Transverse colon (tissue), 4 donors: Measurements from ENCODE around the gene CTDP1. TPM values are rescaled to one million over a fixed set of nuclear protein-coding genes. Genes with fewer than 3 reads are reported as not detected.
A peak's percentile ranks its signal among the peaks of the same experiment; 100 is the strongest.

Experiments
- DNase-seq: peaks from one replicate; pipeline ENCODE4 v3.0.0-alpha.2; 2019
- H3K27ac ChIP-seq, 4 donors: fragments of 200-600 bp; sonication (generic); 2 replicates each; pipeline ENCODE4 v1.5.1; 2016 to 2018; ENCODE audit warnings: inconsistent platforms in 4 of 4
- H3K27me3 ChIP-seq: fragments of 200-600 bp; sonication (generic); 2 replicates; pipeline ENCODE4 v1.5.1; 2017; ENCODE audit warnings: inconsistent platforms
- H3K36me3 ChIP-seq, 4 donors: fragments of 200-600 bp; sonication (generic); 2 replicates each; pipeline ENCODE4 v1.5.1; 2017 to 2019; ENCODE audit warnings: inconsistent platforms in 4 of 4
- H3K4me1 ChIP-seq, 4 donors: fragments of 200-600 bp; sonication (generic); 2 replicates each; pipeline ENCODE4 v1.5.1; 2017 to 2020; ENCODE audit warnings: inconsistent platforms in 4 of 4
- H3K4me3 ChIP-seq, 4 donors: fragments of 200-600 bp; sonication (generic); 1 replicate in 1 of 4; 2 replicates in 3 of 4; pipeline versions ENCODE4 v1.5.1 to v1.6.1; 2017 to 2019; ENCODE audit warnings: inconsistent platforms in 4 of 4
- H3K9me3 ChIP-seq, 2 donors: fragments of 200-600 bp; sonication (generic); 2 replicates each; pipeline ENCODE4 v1.5.1; 2017 to 2019; ENCODE audit warnings: inconsistent platforms in 2 of 2
- EP300 ChIP-seq: sonication (generic); formaldehyde crosslinking; IDR thresholded peaks from one replicate; pipeline ENCODE4 v1.6.1; 2017; ENCODE audit warnings: antibody characterized with exemption, low read depth
- POLR2A ChIP-seq: fragments of 450-650 bp; IDR thresholded peaks from one replicate; pipeline ENCODE4 v1.6.1; 2016; ENCODE audit warnings: antibody characterized with exemption, mild to moderate bottlenecking, moderate library complexity
- POLR2AphosphoS5 ChIP-seq, 3 donors: sonication (generic); formaldehyde crosslinking; IDR thresholded peaks; one replicate each; pipeline ENCODE4 v1.6.1; 2016; ENCODE audit warnings: antibody characterized with exemption in 3 of 3
- WGBS, 2 donors: methylation state at CpG; one replicate each; pipeline ENCODE4 v1.1.5; 2018; ENCODE audit warnings: low coverage in 1 of 2; 5-methylcytosine and 5-hydroxymethylcytosine counted together
- in situ Hi-C, 4 donors: fragments of 200-750 bp; cut with MboI; loops; one replicate each; pipeline versions ENCODE4 v1.15.0 to v1.15.1; 2017; ENCODE audit warnings: low sequenced_read_pairs in 3 of 4, low pct_ligation_motif_present in 1 of 4, low pct_unique_long_range_greater_than_20kb in 1 of 4
- intact Hi-C: fragments of 100-400 bp; cut with DNase I; formaldehyde crosslinking; loops from one replicate; pipeline ENCODE4 v1.15.1; 2023; ENCODE audit warnings: low total_unique reads
- total RNA-seq, 4 donors: library from RNA; depleted of rRNA; stranded (reverse); fragments of >200 nt; gene quantifications; one replicate each; pipeline ENCODE4 v1.1.0, GENCODE V29; 2016
- TF ChIP-seq, protein P1 (sequence below), 5 experiments: fragments of 200-600 bp in 3 of 5; fragments of 450-650 bp in 2 of 5; sonication (generic) in 3 of 5; IDR thresholded peaks; 1 replicate in 2 of 5; 2 replicates in 3 of 5; pipeline ENCODE4 v1.5.1; 2016 to 2017; ENCODE audit warnings: antibody characterized with exemption in 5 of 5, inconsistent platforms in 3 of 5, mild to moderate bottlenecking in 2 of 5, moderate library complexity in 1 of 5

The CTDP1 gene
- total RNA-seq, 4 donors from 2014 or later, result 30.6 to 120 (median 49.3) TPM

DNA sequence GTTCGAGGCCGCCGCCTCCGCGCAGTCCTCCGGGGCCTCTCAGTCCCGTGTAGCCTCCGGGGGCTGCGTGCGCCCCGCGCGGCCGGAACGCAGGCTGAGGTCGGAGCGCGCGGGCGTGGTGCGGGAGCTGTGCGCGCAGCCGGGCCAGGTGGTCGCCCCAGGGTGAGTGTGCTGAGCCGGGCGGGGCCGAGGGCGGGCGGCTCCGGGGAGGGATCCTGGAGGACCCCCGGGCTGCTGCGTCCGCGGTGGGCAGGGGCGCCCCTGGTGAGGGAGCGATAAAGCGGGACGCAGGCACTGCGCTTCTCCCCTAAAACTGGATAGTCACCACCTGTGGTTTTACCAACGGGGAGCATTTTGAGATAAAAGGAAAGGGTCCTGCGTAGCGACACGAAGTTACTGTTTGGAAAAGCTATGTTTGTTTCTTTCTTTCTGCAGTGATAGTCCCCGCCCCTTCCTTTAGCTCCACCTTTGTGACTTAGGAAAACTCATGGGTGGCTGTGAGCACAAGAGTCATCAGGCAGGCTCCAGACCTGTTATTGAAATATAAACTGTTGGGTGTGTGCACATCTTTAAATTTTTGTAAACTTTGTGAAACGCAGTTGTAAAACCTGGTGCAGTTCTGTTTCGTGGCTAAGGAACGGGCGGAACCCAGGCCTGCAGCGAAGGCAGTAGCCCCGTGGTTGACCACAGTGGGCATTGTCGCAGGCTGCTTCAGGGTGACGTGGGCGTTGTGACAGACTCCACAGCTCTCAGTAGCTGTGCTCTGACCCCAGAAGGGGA lies 687 bp downstream of the CTDP1 start:
- Histone ChIP-seq H3K27me3 (no peaks in the 10 kb centered on the region), H3K27ac (peak overlapping the region; percentile 93 to 99 (median 96)), H3K4me3 (peak overlapping the region; percentile 75 to 99 (median 94)), H3K4me1 (peaks cover 18 to 49% (median 37%) of the 10 kb centered on the region in 4 donors), H3K36me3 (peaks cover 0 to 5% (median 0%) of the 10 kb centered on the region in 4 donors), H3K9me3 (no peaks in the 10 kb centered on the region)
- intact Hi-C loops, result no loop called here
- peak; percentile 61 for DNase-seq
- in situ Hi-C loops, result no loop called here
- peak; percentile 15 to 19 (median 18) for TF ChIP-seq POLR2AphosphoS5 (IDR thresholded peaks at IDR 0.05)
- no peak for TF ChIP-seq EP300
- TF ChIP-seq, protein P1, sequence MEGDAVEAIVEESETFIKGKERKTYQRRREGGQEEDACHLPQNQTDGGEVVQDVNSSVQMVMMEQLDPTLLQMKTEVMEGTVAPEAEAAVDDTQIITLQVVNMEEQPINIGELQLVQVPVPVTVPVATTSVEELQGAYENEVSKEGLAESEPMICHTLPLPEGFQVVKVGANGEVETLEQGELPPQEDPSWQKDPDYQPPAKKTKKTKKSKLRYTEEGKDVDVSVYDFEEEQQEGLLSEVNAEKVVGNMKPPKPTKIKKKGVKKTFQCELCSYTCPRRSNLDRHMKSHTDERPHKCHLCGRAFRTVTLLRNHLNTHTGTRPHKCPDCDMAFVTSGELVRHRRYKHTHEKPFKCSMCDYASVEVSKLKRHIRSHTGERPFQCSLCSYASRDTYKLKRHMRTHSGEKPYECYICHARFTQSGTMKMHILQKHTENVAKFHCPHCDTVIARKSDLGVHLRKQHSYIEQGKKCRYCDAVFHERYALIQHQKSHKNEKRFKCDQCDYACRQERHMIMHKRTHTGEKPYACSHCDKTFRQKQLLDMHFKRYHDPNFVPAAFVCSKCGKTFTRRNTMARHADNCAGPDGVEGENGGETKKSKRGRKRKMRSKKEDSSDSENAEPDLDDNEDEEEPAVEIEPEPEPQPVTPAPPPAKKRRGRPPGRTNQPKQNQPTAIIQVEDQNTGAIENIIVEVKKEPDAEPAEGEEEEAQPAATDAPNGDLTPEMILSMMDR (IDR thresholded peaks at IDR 0.05), result peak in 1 of 5 experiments; percentile 6
- TF ChIP-seq POLR2A, result peak; percentile 27
- WGBS, 2 donors, result 2% methylated on average over 22 of the region's 54 CpGs; no CpG with 5 or more reads in 1 of the 2 donors

DNA sequence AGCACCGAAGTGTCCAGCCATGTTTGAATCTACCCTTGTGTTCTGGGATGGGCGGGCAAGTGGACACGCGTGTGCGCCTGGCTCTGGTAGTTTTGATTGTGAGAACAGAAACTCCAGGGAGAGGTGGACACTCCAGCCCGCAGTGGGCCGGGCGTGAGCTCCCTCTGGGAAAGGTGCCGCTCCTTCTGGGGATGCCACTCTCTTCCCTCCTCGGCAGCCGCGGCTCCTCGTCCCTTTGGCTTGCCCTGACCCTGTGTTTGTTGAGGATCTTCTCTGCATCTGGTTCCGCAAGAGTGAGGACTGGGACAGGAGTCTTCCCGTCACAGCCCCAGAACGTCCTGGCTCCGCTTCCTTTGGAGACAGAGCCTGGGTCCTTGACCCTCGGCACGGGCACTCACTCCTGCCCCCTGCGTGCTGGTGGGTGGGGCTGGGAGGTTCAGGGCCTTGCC lies 1.3 kb downstream of the CTDP1 start:
- Histone ChIP-seq H3K27me3 (no peaks in the 10 kb centered on the region), H3K4me1 (peaks cover 18 to 49% (median 37%) of the 10 kb centered on the region in 4 donors), H3K36me3 (peaks cover 0 to 5% (median 0%) of the 10 kb centered on the region in 4 donors), H3K27ac (peak overlapping the region; percentile 93 to 99 (median 96)), H3K4me3 (peak overlapping the region; percentile 75 to 99 (median 94)), H3K9me3 (no peaks in the 10 kb centered on the region)
- 59% methylated on average over 19 of the region's 20 CpGs; no CpG with 5 or more reads in 1 of the 2 donors for WGBS, 2 donors
- peak; percentile 23 for DNase-seq
- TF ChIP-seq POLR2AphosphoS5 (IDR thresholded peaks at IDR 0.05), result no peak
- no peak for TF ChIP-seq EP300
- TF ChIP-seq, protein P1 (IDR thresholded peaks at IDR 0.05), result no peak
- TF ChIP-seq POLR2A, result peak; percentile 9
- in situ Hi-C loops, result no loop called here
- intact Hi-C loops, result no loop called here

- in situ Hi-C loops (no loop called here), intact Hi-C loops (no loop called here)
- H3K4me1 ChIP-seq, result peaks cover 18 to 49% (median 37%) of the 10 kb centered on the region in 4 donors
- TF ChIP-seq EP300 (no peak), POLR2A (peak; percentile 63), POLR2AphosphoS5 (IDR thresholded peaks at IDR 0.05) (peak; percentile 46 to 68 (median 48))
- TF ChIP-seq, protein P1 (IDR thresholded peaks at IDR 0.05), result no peak
- no peaks in the 10 kb centered on the region for H3K9me3 ChIP-seq
- H3K27me3 ChIP-seq, result no peaks in the 10 kb centered on the region
- peak; percentile 87 for DNase-seq
- WGBS, 2 donors, result 56% methylated on average over 21 of the region's 21 CpGs; no CpG with 5 or more reads in 1 of the 2 donors
- H3K36me3 ChIP-seq, result peaks cover 0 to 5% (median 0%) of the 10 kb centered on the region in 4 donors
- H3K4me3 ChIP-seq, result peak overlapping the region in 2 of 4 donors; percentile 93 to 99
- peak overlapping the region; percentile 93 to 99 (median 96) for H3K27ac ChIP-seq
Observed at GRCh38 chr18:79681484-79682387, 2.1 kb downstream of the CTDP1 start.
